Loucy (cell line): ENCODE data around the gene PRRT4.

ENCODE experiments used
- H2AFZ ChIP-seq: fragments of 200-600 bp; sonication (generic); 2 replicates; pipeline ENCODE4 v1.6.0; 2016; ENCODE audit warnings: antibody characterized with exemption, mild to moderate bottlenecking, low read length, moderate library complexity
- H3F3A ChIP-seq: fragments of 200-600 bp; 2 replicates; pipeline ENCODE4 v1.6.0; 2016; ENCODE audit warnings: antibody characterized with exemption, low read depth, mild to moderate bottlenecking
- H3K27me3 ChIP-seq: fragments of 200-600 bp; sonication (generic); 2 replicates; pipeline ENCODE4 v1.6.1; 2014; ENCODE audit warnings: low read length, mild to moderate bottlenecking; ENCODE audit not compliant: insufficient read depth, poor library complexity, severe bottlenecking
- H3K36me3 ChIP-seq: fragments of 200-600 bp; sonication (generic); 2 replicates; pipeline ENCODE4 v1.6.1; 2016; ENCODE audit warnings: low read length; ENCODE audit not compliant: insufficient read depth
- H3K4me1 ChIP-seq: fragments of 200-600 bp; sonication (generic); 2 replicates; pipeline ENCODE4 v1.5.1; 2014; ENCODE audit warnings: low read length, mild to moderate bottlenecking; ENCODE audit not compliant: insufficient read depth, poor library complexity, severe bottlenecking
- H3K4me2 ChIP-seq: fragments of 200-600 bp; sonication (generic); 2 replicates; pipeline ENCODE4 v1.6.0; 2014; ENCODE audit warnings: antibody characterized with exemption, low read length, low read depth, mild to moderate bottlenecking; ENCODE audit not compliant: poor library complexity, severe bottlenecking
- H3K4me3 ChIP-seq: fragments of 200-600 bp; sonication (generic); 2 replicates; pipeline ENCODE4 v1.5.1; 2014; ENCODE audit warnings: low read length, mild to moderate bottlenecking, mixed read lengths; ENCODE audit not compliant: poor library complexity, severe bottlenecking
- H3K79me2 ChIP-seq: fragments of 200-600 bp; sonication (generic); 2 replicates; pipeline ENCODE4 v1.6.1; 2014; ENCODE audit warnings: low read length; ENCODE audit not compliant: insufficient read depth
- H3K9ac ChIP-seq: fragments of 200-600 bp; sonication (generic); 2 replicates; pipeline ENCODE4 v1.6.0; 2014; ENCODE audit warnings: mild to moderate bottlenecking, low read depth, low read length, moderate library complexity; ENCODE audit not compliant: poor library complexity, severe bottlenecking
- H3K9me2 ChIP-seq: fragments of 200-600 bp; sonication (generic); replicated peaks from 2 replicates; pipeline ENCODE4 v1.6.1; 2016; ENCODE audit warnings: low read depth, low read length, mixed read lengths
- H3K9me3 ChIP-seq: fragments of 200-600 bp; sonication (generic); 2 replicates; pipeline ENCODE4 v1.6.1; 2014; ENCODE audit warnings: mild to moderate bottlenecking, antibody characterized with exemption, low read length, low read depth; ENCODE audit not compliant: insufficient read depth
- H4K20me1 ChIP-seq: fragments of 200-600 bp; sonication (generic); 2 replicates; pipeline ENCODE4 v1.6.0; 2014; ENCODE audit warnings: antibody characterized with exemption, low read length, mild to moderate bottlenecking; ENCODE audit not compliant: insufficient read depth, poor library complexity, severe bottlenecking
- EZH2phosphoT487 ChIP-seq: fragments of 200-600 bp; IDR thresholded peaks from 2 replicates; pipeline ENCODE4 v1.6.1; 2018; ENCODE audit warnings: antibody characterized with exemption, mild to moderate bottlenecking, moderate library complexity, borderline replicate concordance
- TF ChIP-seq, protein P1 (sequence below): fragments of 200-600 bp; sonication (generic); conservative IDR thresholded peaks from 2 replicates; pipeline ENCODE4 v1.5.1; 2014; ENCODE audit warnings: mild to moderate bottlenecking, antibody characterized with exemption, low read length

PRRT4 gene

DNA sequence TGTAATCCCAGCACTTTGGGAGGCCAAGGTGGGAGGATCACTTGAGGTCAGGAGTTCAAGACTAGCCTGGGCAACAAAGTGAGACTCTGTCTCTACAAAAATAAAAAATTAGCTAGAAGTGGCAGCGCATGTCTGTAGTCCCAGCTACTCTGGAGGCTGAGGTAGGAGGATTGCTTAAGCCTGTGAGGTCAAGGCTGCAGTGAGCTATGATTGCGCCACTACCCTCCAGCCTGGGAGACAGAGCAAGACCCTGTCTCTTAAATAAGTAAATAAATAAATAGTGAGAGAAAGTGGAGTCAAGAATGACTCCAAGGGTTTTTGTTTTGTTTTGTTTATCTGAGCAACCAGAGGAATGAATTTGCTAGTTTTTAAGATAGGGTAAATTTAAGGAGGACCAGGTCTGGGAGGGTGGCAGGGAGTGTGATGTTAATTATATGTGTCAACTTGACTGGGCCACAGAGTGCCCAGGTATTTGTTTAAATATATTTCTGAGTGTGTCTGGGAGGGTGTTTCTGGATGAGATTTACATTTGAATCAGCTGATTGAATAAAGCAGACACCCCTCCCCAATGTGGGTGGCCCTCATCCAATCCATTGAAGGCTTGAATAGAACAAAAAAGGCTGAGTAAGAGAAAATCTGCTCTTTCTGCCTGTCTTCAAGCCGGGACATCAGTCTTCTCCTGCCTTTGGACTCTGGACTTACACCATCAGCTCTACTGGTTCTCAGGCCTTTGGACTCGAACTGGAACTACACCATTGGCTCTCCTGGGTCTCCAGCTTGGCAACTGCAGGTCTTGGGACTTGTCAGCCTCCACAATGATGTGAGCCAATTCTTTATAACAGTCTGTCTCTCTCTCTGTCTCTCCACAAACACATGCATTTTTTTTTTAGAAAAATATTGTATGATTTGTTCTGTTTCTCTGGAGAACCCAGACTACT lies 24.8 kb upstream of the PRRT4 start:
- TF ChIP-seq, protein P1, sequence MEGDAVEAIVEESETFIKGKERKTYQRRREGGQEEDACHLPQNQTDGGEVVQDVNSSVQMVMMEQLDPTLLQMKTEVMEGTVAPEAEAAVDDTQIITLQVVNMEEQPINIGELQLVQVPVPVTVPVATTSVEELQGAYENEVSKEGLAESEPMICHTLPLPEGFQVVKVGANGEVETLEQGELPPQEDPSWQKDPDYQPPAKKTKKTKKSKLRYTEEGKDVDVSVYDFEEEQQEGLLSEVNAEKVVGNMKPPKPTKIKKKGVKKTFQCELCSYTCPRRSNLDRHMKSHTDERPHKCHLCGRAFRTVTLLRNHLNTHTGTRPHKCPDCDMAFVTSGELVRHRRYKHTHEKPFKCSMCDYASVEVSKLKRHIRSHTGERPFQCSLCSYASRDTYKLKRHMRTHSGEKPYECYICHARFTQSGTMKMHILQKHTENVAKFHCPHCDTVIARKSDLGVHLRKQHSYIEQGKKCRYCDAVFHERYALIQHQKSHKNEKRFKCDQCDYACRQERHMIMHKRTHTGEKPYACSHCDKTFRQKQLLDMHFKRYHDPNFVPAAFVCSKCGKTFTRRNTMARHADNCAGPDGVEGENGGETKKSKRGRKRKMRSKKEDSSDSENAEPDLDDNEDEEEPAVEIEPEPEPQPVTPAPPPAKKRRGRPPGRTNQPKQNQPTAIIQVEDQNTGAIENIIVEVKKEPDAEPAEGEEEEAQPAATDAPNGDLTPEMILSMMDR: no peak
- TF ChIP-seq EZH2phosphoT487: no peak
- Histone ChIP-seq H3K4me3 (no peak overlapping the region), H3F3A (no peaks in the 10 kb centered on the region), H2AFZ (no peak overlapping the region), H3K4me2 (no peak overlapping the region), H3K9ac (no peak overlapping the region), H3K9me3 (no peaks in the 10 kb centered on the region), H4K20me1 (no peaks in the 10 kb centered on the region), H3K36me3 (no peaks in the 10 kb centered on the region), H3K9me2 (no peaks in the 10 kb centered on the region), H3K4me1 (peaks cover 46% of the 10 kb centered on the region), H3K79me2 (no peaks in the 10 kb centered on the region), H3K27me3 (no peaks in the 10 kb centered on the region)

DNA sequence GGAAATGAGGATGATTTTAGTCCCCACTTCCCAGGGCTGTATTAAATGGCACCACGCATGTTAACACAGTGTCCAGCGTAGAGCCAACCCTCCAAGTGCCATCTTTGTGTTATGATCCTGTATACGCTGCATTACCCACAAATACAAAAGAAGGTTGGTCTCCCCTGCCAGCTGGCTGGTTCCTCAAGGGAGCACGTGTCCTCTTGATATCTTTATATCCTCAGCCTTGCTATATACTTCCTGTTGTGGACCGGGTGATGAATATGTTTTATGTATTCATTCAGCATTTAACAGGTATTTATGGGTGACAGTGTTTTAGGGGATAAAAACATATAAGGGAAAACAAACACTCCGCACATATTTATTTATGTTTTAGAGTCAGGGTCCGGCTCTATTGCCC lies 23.2 kb upstream of the PRRT4 start:
- H3K9ac ChIP-seq: no peak overlapping the region
- H3K36me3 ChIP-seq: no peaks in the 10 kb centered on the region
- H2AFZ ChIP-seq: no peak overlapping the region
- H3K4me1 ChIP-seq: peaks cover 38% of the 10 kb centered on the region
- no peaks in the 10 kb centered on the region for H3K27me3 ChIP-seq
- H3K4me2 ChIP-seq: no peak overlapping the region
- H4K20me1 ChIP-seq: no peaks in the 10 kb centered on the region
- H3K9me2 ChIP-seq: no peaks in the 10 kb centered on the region
- TF ChIP-seq, protein P1: no peak
- TF ChIP-seq EZH2phosphoT487: no peak
- H3K9me3 ChIP-seq: no peaks in the 10 kb centered on the region
- no peak overlapping the region for H3K4me3 ChIP-seq
- no peaks in the 10 kb centered on the region for H3F3A ChIP-seq
- no peaks in the 10 kb centered on the region for H3K79me2 ChIP-seq

DNA sequence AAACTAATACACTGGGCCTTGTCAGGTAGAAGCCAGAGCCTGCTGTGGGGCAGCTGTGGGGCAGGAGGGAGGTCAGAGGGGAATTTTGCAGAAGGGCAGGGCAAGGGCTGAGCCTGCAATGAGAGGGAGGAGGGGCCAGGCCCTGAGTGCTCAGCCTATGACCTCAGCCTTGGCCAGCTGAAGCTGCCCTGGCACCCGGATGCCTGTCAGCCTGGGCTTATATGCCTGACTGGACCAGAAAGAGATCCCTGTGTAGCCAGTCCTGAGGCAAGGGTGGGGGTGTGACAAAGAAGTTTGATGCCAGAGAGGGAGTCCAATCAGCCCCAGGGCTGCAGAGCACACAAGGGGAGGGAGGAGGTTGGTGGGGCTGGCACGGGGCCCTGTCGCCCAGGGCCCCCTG lies 22.3 kb upstream of the PRRT4 start:
- Histone ChIP-seq H3K27me3 (no peaks in the 10 kb centered on the region), H3K36me3 (no peaks in the 10 kb centered on the region), H3K9me3 (no peaks in the 10 kb centered on the region), H3K4me3 (no peak overlapping the region), H3K4me2 (no peak overlapping the region), H2AFZ (no peak overlapping the region), H3K79me2 (no peaks in the 10 kb centered on the region), H3K4me1 (peaks cover 28% of the 10 kb centered on the region), H3F3A (no peaks in the 10 kb centered on the region), H3K9me2 (no peaks in the 10 kb centered on the region), H3K9ac (no peak overlapping the region), H4K20me1 (no peaks in the 10 kb centered on the region)
- TF ChIP-seq, protein P1: no peak
- no peak for TF ChIP-seq EZH2phosphoT487
